Measurements from ENCODE around the gene SPRN. TPM values are rescaled to one million over a fixed set of nuclear protein-coding genes. Genes with fewer than 3 reads are reported as not detected.
A peak's percentile ranks its signal among the peaks of the same experiment; 100 is the strongest.
"Not testable (repeated sequence)": the region's sequence is repeated elsewhere in the genome, so short reads cannot be mapped to it uniquely, and the experiment has no call there.

The SPRN gene
- total RNA-seq, 2 donors from 2014 or later = not detected

GRCh38 chr10:133420028-133420427 lies 4.4 kb downstream of the SPRN start:
- Mint-ChIP-seq H3K4me1 (ENCODE audit: low read depth) (no peaks in the 10 kb centered on the region), H3K4me3 (no peak overlapping the region), H3K9me3 (no peaks in the 10 kb centered on the region), H3K27me3 (ENCODE audit: low read depth) (no peaks in the 10 kb centered on the region), H3K36me3 (ENCODE audit: insufficient read depth in 2 of 2) (peaks cover 9 to 13% of the 10 kb centered on the region in 2 donors), H3K27ac (no peak overlapping the region)
- DNase-seq (no peak), ATAC-seq (replicated peaks in 1 of 2) (no peak)

- Mint-ChIP-seq H3K9me3 (no peaks in the 10 kb centered on the region), H3K4me1 (ENCODE audit: low read depth) (no peaks in the 10 kb centered on the region), H3K4me3 (no peak overlapping the region), H3K27me3 (ENCODE audit: low read depth) (no peaks in the 10 kb centered on the region), H3K36me3 (ENCODE audit: insufficient read depth in 2 of 2) (peaks cover 9 to 19% of the 10 kb centered on the region in 2 donors), H3K27ac (no peak overlapping the region)
- DNase-seq (no peak), ATAC-seq (replicated peaks in 1 of 2) (no peak)
Measured at GRCh38 chr10:133419211-133419950, 5.0 kb downstream of the SPRN start.

GRCh38 chr10:133418289-133418993 lies 6.0 kb downstream of the SPRN start:
- H3K27ac Mint-ChIP-seq = no peak overlapping the region
- peaks cover 10 to 23% of the 10 kb centered on the region in 2 donors for H3K36me3 Mint-ChIP-seq (ENCODE audit: insufficient read depth in 2 of 2)
- no peak overlapping the region for H3K4me3 Mint-ChIP-seq
- H3K9me3 Mint-ChIP-seq = no peaks in the 10 kb centered on the region
- ATAC-seq (replicated peaks in 1 of 2) (no peak), DNase-seq (no peak)
- H3K27me3 Mint-ChIP-seq (ENCODE audit: low read depth) = no peaks in the 10 kb centered on the region
- H3K4me1 Mint-ChIP-seq (ENCODE audit: low read depth) = no peaks in the 10 kb centered on the region

- no peak for ATAC-seq (replicated peaks in 1 of 2)
- Mint-ChIP-seq H3K4me3 (no peak overlapping the region), H3K9me3 (peaks cover 7 to 11% of the 10 kb centered on the region in 2 donors), H3K36me3 (ENCODE audit: insufficient read depth in 2 of 2) (peaks cover 30 to 49% of the 10 kb centered on the region in 2 donors), H3K27ac (no peak overlapping the region), H3K27me3 (ENCODE audit: low read depth) (no peaks in the 10 kb centered on the region), H3K4me1 (ENCODE audit: low read depth) (no peaks in the 10 kb centered on the region)
- DNase-seq = no peak
Measured at GRCh38 chr10:133415752-133416151, 8.7 kb downstream of the SPRN start.

- peaks cover 37 to 58% of the 10 kb centered on the region in 2 donors for H3K36me3 Mint-ChIP-seq (ENCODE audit: insufficient read depth in 2 of 2)
- peaks cover 7 to 13% of the 10 kb centered on the region in 2 donors for H3K9me3 Mint-ChIP-seq
- ATAC-seq (replicated peaks in 1 of 2); DNase-seq; H3K27ac Mint-ChIP-seq; H3K27me3 Mint-ChIP-seq (ENCODE audit: low read depth); H3K4me1 Mint-ChIP-seq (ENCODE audit: low read depth); H3K4me3 Mint-ChIP-seq: not testable (repeated sequence)
Measured at GRCh38 chr10:133414401-133414800, 10.0 kb downstream of the SPRN start.

- no peak for DNase-seq
Measured at GRCh38 chr10:133412381-133412711, 12.1 kb downstream of the SPRN start.

GRCh38 chr10:133411523-133412380 lies 12.7 kb downstream of the SPRN start:
- H3K9me3 Mint-ChIP-seq = peaks cover 9 to 13% of the 10 kb centered on the region in 2 donors
- ATAC-seq (replicated peaks in 1 of 2) (no peak), DNase-seq (no peak)

More at GRCh38 chr10:133412381-133412711, 12.1 kb downstream of the SPRN start:
- no peak for ATAC-seq (replicated peaks in 1 of 2)
- Mint-ChIP-seq H3K9me3 (peaks cover 9 to 13% of the 10 kb centered on the region in 2 donors), H3K27me3 (ENCODE audit: low read depth) (no peaks in the 10 kb centered on the region), H3K4me3 (no peak overlapping the region), H3K36me3 (ENCODE audit: insufficient read depth in 2 of 2) (peaks cover 48 to 75% of the 10 kb centered on the region in 2 donors), H3K4me1 (ENCODE audit: low read depth) (peaks cover 16% of the 10 kb centered on the region), H3K27ac (no peak overlapping the region)

GRCh38 chr10:133405844-133406527 lies 18.4 kb downstream of the SPRN start:
- H3K27me3 Mint-ChIP-seq (ENCODE audit: low read depth) = no peaks in the 10 kb centered on the region
- peaks cover 31 to 65% of the 10 kb centered on the region in 2 donors for H3K36me3 Mint-ChIP-seq (ENCODE audit: insufficient read depth in 2 of 2)
- peaks cover 2 to 5% of the 10 kb centered on the region in 2 donors for H3K9me3 Mint-ChIP-seq
- peak overlapping the region in 1 of 2 donors; percentile 18 for H3K4me3 Mint-ChIP-seq
- DNase-seq (no peak), ATAC-seq (replicated peaks in 1 of 2) (peak; percentile 24 to 39)
- peak overlapping the region; percentile 6 for H3K27ac Mint-ChIP-seq
- H3K4me1 Mint-ChIP-seq (ENCODE audit: low read depth) = peaks cover 43% of the 10 kb centered on the region

More at GRCh38 chr10:133411523-133412380, 12.7 kb downstream of the SPRN start:
- Mint-ChIP-seq H3K4me3 (no peak overlapping the region), H3K27ac (no peak overlapping the region), H3K4me1 (ENCODE audit: low read depth) (peaks cover 16% of the 10 kb centered on the region), H3K36me3 (ENCODE audit: insufficient read depth in 2 of 2) (peaks cover 50 to 81% of the 10 kb centered on the region in 2 donors), H3K27me3 (ENCODE audit: low read depth) (no peaks in the 10 kb centered on the region)

- peaks cover 28 to 61% of the 10 kb centered on the region in 2 donors for H3K36me3 Mint-ChIP-seq (ENCODE audit: insufficient read depth in 2 of 2)
- peaks cover 50% of the 10 kb centered on the region for H3K4me1 Mint-ChIP-seq (ENCODE audit: low read depth)
- no peak for ATAC-seq (replicated peaks in 1 of 2)
- no peak overlapping the region for H3K27ac Mint-ChIP-seq
- no peak for DNase-seq
- peaks cover under 1 to 2% of the 10 kb centered on the region in 2 donors for H3K9me3 Mint-ChIP-seq
- H3K4me3 Mint-ChIP-seq = no peak overlapping the region
- no peaks in the 10 kb centered on the region for H3K27me3 Mint-ChIP-seq (ENCODE audit: low read depth)
Measured at GRCh38 chr10:133405272-133405671, 19.2 kb downstream of the SPRN start.

- Mint-ChIP-seq H3K27me3 (ENCODE audit: low read depth) (no peaks in the 10 kb centered on the region), H3K9me3 (no peaks in the 10 kb centered on the region), H3K4me3 (no peak overlapping the region), H3K36me3 (ENCODE audit: insufficient read depth in 2 of 2) (peaks cover 20 to 49% of the 10 kb centered on the region in 2 donors), H3K4me1 (ENCODE audit: low read depth) (peaks cover 51% of the 10 kb centered on the region), H3K27ac (no peak overlapping the region)
- no peak for DNase-seq
- ATAC-seq (replicated peaks in 1 of 2) = no peak
Measured at GRCh38 chr10:133403784-133404183, 20.6 kb downstream of the SPRN start.

- DNase-seq = no peak
- H3K4me3 Mint-ChIP-seq = no peak overlapping the region
- ATAC-seq (replicated peaks in 1 of 2) = no peak
- no peaks in the 10 kb centered on the region for H3K27me3 Mint-ChIP-seq (ENCODE audit: low read depth)
- peaks cover 48% of the 10 kb centered on the region for H3K4me1 Mint-ChIP-seq (ENCODE audit: low read depth)
- peaks cover 18 to 44% of the 10 kb centered on the region in 2 donors for H3K36me3 Mint-ChIP-seq (ENCODE audit: insufficient read depth in 2 of 2)
- H3K9me3 Mint-ChIP-seq = no peaks in the 10 kb centered on the region
- H3K27ac Mint-ChIP-seq = no peak overlapping the region
Measured at GRCh38 chr10:133403359-133403758, 21.1 kb downstream of the SPRN start.

- H3K27me3 Mint-ChIP-seq (ENCODE audit: low read depth) = no peaks in the 10 kb centered on the region
- no peak overlapping the region for H3K4me3 Mint-ChIP-seq
- peaks cover 47% of the 10 kb centered on the region for H3K4me1 Mint-ChIP-seq (ENCODE audit: low read depth)
- H3K9me3 Mint-ChIP-seq = no peaks in the 10 kb centered on the region
- no peak for ATAC-seq (replicated peaks in 1 of 2)
- no peak overlapping the region for H3K27ac Mint-ChIP-seq
- DNase-seq = no peak
- peaks cover 16 to 37% of the 10 kb centered on the region in 2 donors for H3K36me3 Mint-ChIP-seq (ENCODE audit: insufficient read depth in 2 of 2)
Measured at GRCh38 chr10:133401981-133402725, 22.3 kb downstream of the SPRN start.

Data from activated T-cell treated with anti-CD3 and anti-CD28 coated beads, Interleukin-2, amount 50 U/mL, for 72 hours (primary cell).